Measurements from ENCODE around the gene RGS6. TPM values are rescaled to one million over a fixed set of nuclear protein-coding genes. Genes with fewer than 3 reads are reported as not detected.

The RGS6 gene
- total and polyA plus RNA-seq, 4 donors = 0.06 to 5.3 (median 0.17) TPM; not detected in 1

GRCh38 chr14:71996610-71997009 lies 64.4 kb downstream of the RGS6 start:
- 83% methylated on average over 3 of the region's 3 CpGs for WGBS
- no peak for TF ChIP-seq REST (IDR thresholded peaks at IDR 0.05)
- TF ChIP-seq SP1 (IDR thresholded peaks at IDR 0.05) = no peak
- TF ChIP-seq HNF4A (conservative IDR thresholded peaks at IDR 0.05) = no peak
- no peak for TF ChIP-seq RAD21 (IDR thresholded peaks at IDR 0.05)
- TF ChIP-seq NR2F2 (IDR thresholded peaks at IDR 0.05) = no peak
- TF ChIP-seq ZBTB33 (IDR thresholded peaks at IDR 0.05) = no peak
- TF ChIP-seq YY1 (IDR thresholded peaks at IDR 0.05) = no peak
- TF ChIP-seq CTCF (IDR thresholded peaks at IDR 0.05; ENCODE audit: low read depth, low read length, missing input control) = no peak
- no peak for TF ChIP-seq JUND (IDR thresholded peaks at IDR 0.05)
- TF ChIP-seq EGR1 (IDR thresholded peaks at IDR 0.05; ENCODE audit: low read depth in 2 of 2) = no peak
- TF ChIP-seq TAF1 (conservative IDR thresholded peaks at IDR 0.05) = no peak
- no peak for TF ChIP-seq MAX (IDR thresholded peaks at IDR 0.05)
- TF ChIP-seq GABPA (IDR thresholded peaks at IDR 0.05 in 1 of 2, conservative IDR thresholded peaks at IDR 0.05 in 1 of 2) = no peak
- TF ChIP-seq FOXA2 (IDR thresholded peaks at IDR 0.05) = no peak
- no peak for TF ChIP-seq ATF3 (IDR thresholded peaks at IDR 0.05)
- no peak for TF ChIP-seq FOXA1 (IDR thresholded peaks at IDR 0.05)
- TF ChIP-seq HNF4G (IDR thresholded peaks at IDR 0.05) = no peak

GRCh38 chr14:72000907-72001306 lies 68.7 kb downstream of the RGS6 start:
- no peak overlapping the region for H3K27ac ChIP-seq (ENCODE audit: low read depth in 1 of 2, low read length in 2 of 2)
- no peaks in the 10 kb centered on the region for H3K4me1 ChIP-seq (ENCODE audit: control insufficient read depth in 4 of 4, insufficient read depth in 4 of 4, low read length in 3 of 4)
- peaks cover 0 to 1% (median 0%) of the 10 kb centered on the region in 4 donors for H3K9me3 ChIP-seq (ENCODE audit: control insufficient read depth in 4 of 4, low read length in 3 of 4)
- H3K4me3 ChIP-seq (ENCODE audit: low read depth in 1 of 3, low read length in 3 of 3) = no peak overlapping the region
- 77% methylated on average over 9 of the region's 9 CpGs for WGBS
- no peaks in the 10 kb centered on the region for H3K36me3 ChIP-seq (ENCODE audit: control insufficient read depth in 4 of 4, insufficient read depth in 3 of 4, low read depth in 1 of 4, low read length in 3 of 4)
- H3K27me3 ChIP-seq (ENCODE audit: control insufficient read depth in 4 of 4, insufficient read depth in 4 of 4, low read length in 3 of 4) = no peaks in the 10 kb centered on the region
- DNase-seq (ENCODE audit: low spot score) = no peak
- no peak overlapping the region for H3K9ac ChIP-seq (ENCODE audit: low read depth in 1 of 2, low read length in 2 of 2)
- TF ChIP-seq RXRA (IDR thresholded peaks at IDR 0.05) (no peak), HNF4G (IDR thresholded peaks at IDR 0.05) (no peak), REST (IDR thresholded peaks at IDR 0.05) (no peak), FOXA1 (IDR thresholded peaks at IDR 0.05) (no peak), MAX (IDR thresholded peaks at IDR 0.05) (no peak), CTCF (IDR thresholded peaks at IDR 0.05; ENCODE audit: low read depth, low read length, missing input control) (no peak)

More at GRCh38 chr14:71996610-71997009, 64.4 kb downstream of the RGS6 start:
- no peaks in the 10 kb centered on the region for H3K36me3 ChIP-seq (ENCODE audit: control insufficient read depth in 4 of 4, insufficient read depth in 3 of 4, low read depth in 1 of 4, low read length in 3 of 4)
- H3K4me1 ChIP-seq (ENCODE audit: control insufficient read depth in 4 of 4, insufficient read depth in 4 of 4, low read length in 3 of 4) = no peaks in the 10 kb centered on the region
- H3K27ac ChIP-seq (ENCODE audit: low read depth in 1 of 2, low read length in 2 of 2) = no peak overlapping the region
- no peak overlapping the region for H3K9ac ChIP-seq (ENCODE audit: low read depth in 1 of 2, low read length in 2 of 2)
- no peak for DNase-seq (ENCODE audit: low spot score)
- H3K27me3 ChIP-seq (ENCODE audit: control insufficient read depth in 4 of 4, insufficient read depth in 4 of 4, low read length in 3 of 4) = no peaks in the 10 kb centered on the region
- no peak overlapping the region for H3K4me3 ChIP-seq (ENCODE audit: low read depth in 1 of 3, low read length in 3 of 3)
- H3K9me3 ChIP-seq (ENCODE audit: control insufficient read depth in 4 of 4, low read length in 3 of 4) = peaks cover 0 to 1% (median 0%) of the 10 kb centered on the region in 4 donors
